Thoracic aorta (tissue), 2 donors: Measurements from ENCODE around the gene CACNA2D3. TPM values are rescaled to one million over a fixed set of nuclear protein-coding genes. Genes with fewer than 3 reads are reported as not detected.

Experiments
- ATAC-seq: fragments of 150-250 bp; one replicate; pipeline ENCODE4 v1.8.0; 2017; ENCODE audit warnings: low read depth; ENCODE audit not compliant: insufficient number of reproducible peaks, low FRiP score
- DNase-seq: peaks from one replicate; pipeline ENCODE4 v3.0.0-alpha.2; 2020; ENCODE audit warnings: low spot score
- H3K27ac ChIP-seq, 2 donors: fragments of 200-600 bp; sonication (generic); 1 replicate in 1 of 2; 2 replicates in 1 of 2; pipeline ENCODE4 v1.5.1; 2016; ENCODE audit warnings: mild to moderate bottlenecking in 2 of 2, moderate library complexity in 2 of 2
- H3K27me3 ChIP-seq: fragments of 200-600 bp; sonication (generic); replicated peaks from 2 replicates; pipeline ENCODE4 v1.6.0; 2016; ENCODE audit warnings: mild to moderate bottlenecking; ENCODE audit not compliant: insufficient read depth
- H3K36me3 ChIP-seq: fragments of 200-600 bp; sonication (generic); one replicate; pipeline ENCODE4 v1.5.1; 2016
- H3K4me1 ChIP-seq, 2 donors: fragments of 200-600 bp; sonication (generic); 1 replicate in 1 of 2; 2 replicates in 1 of 2; pipeline versions ENCODE4 v1.5.1 to v1.6.0; 2016; ENCODE audit warnings: low read depth in 2 of 2, mild to moderate bottlenecking in 1 of 2; ENCODE audit not compliant: control insufficient read depth in 1 of 2
- H3K4me3 ChIP-seq: fragments of 200-600 bp; sonication (generic); 2 replicates; pipeline ENCODE4 v1.5.1; 2016; ENCODE audit warnings: mild to moderate bottlenecking
- H3K9me3 ChIP-seq: fragments of 200-600 bp; sonication (generic); 2 replicates; pipeline ENCODE4 v1.5.1; 2016
- CTCF ChIP-seq: fragments of 200-600 bp; sonication (generic); IDR thresholded peaks from one replicate; pipeline ENCODE4 v1.5.1; 2019; ENCODE audit warnings: antibody characterized with exemption
- total RNA-seq, 2 donors: library from RNA; depleted of rRNA; stranded (reverse); fragments of >200 nt; gene quantifications; one replicate each; pipeline versions ENCODE4 v1.1.0 to v1.2.3, GENCODE V29; 2016

Gene CACNA2D3
- total RNA-seq, 2 donors from 2014 or later: 3.2 to 4.0 TPM

GRCh38 chr3:54841471-54841870 is 719.1 kb downstream of the CACNA2D3 start:
- Histone ChIP-seq H3K4me3 (no peak overlapping the region), H3K27me3 (no peaks in the 10 kb centered on the region), H3K27ac (no peak overlapping the region), H3K9me3 (no peaks in the 10 kb centered on the region), H3K36me3 (no peaks in the 10 kb centered on the region), H3K4me1 (no peaks in the 10 kb centered on the region)
- DNase-seq (no peak), ATAC-seq (no peak)
- no peak for TF ChIP-seq CTCF

GRCh38 chr3:54843352-54843751 is 721.0 kb downstream of the CACNA2D3 start:
- Histone ChIP-seq H3K9me3 (no peaks in the 10 kb centered on the region), H3K4me1 (no peaks in the 10 kb centered on the region), H3K4me3 (no peak overlapping the region), H3K27me3 (no peaks in the 10 kb centered on the region), H3K36me3 (no peaks in the 10 kb centered on the region), H3K27ac (no peak overlapping the region)
- DNase-seq: no peak
- ATAC-seq: no peak
- no peak for TF ChIP-seq CTCF

GRCh38 chr3:54844211-54844610 is 721.9 kb downstream of the CACNA2D3 start:
- Histone ChIP-seq H3K27ac (no peak overlapping the region), H3K4me1 (no peaks in the 10 kb centered on the region), H3K27me3 (no peaks in the 10 kb centered on the region), H3K36me3 (no peaks in the 10 kb centered on the region), H3K9me3 (no peaks in the 10 kb centered on the region), H3K4me3 (no peak overlapping the region)
- TF ChIP-seq CTCF: no peak
- ATAC-seq: no peak
- DNase-seq: no peak

GRCh38 chr3:54845011-54845410 is 722.7 kb downstream of the CACNA2D3 start:
- no peak for TF ChIP-seq CTCF
- no peak for DNase-seq
- Histone ChIP-seq H3K9me3 (no peaks in the 10 kb centered on the region), H3K4me1 (no peaks in the 10 kb centered on the region), H3K36me3 (no peaks in the 10 kb centered on the region), H3K27me3 (no peaks in the 10 kb centered on the region), H3K27ac (no peak overlapping the region), H3K4me3 (no peak overlapping the region)
- no peak for ATAC-seq

GRCh38 chr3:54845551-54845950 is 723.2 kb downstream of the CACNA2D3 start:
- H3K27ac ChIP-seq: no peak overlapping the region
- no peaks in the 10 kb centered on the region for H3K4me1 ChIP-seq
- H3K36me3 ChIP-seq: no peaks in the 10 kb centered on the region
- no peaks in the 10 kb centered on the region for H3K27me3 ChIP-seq
- no peaks in the 10 kb centered on the region for H3K9me3 ChIP-seq
- ATAC-seq (no peak), DNase-seq (no peak)
- TF ChIP-seq CTCF: no peak
- no peak overlapping the region for H3K4me3 ChIP-seq
